GM13977 (cell line): ENCODE measurements around the gene CSNK1G2.

Experiments used
- DNase-seq: peaks from one replicate; pipeline ENCODE4 v3.0.0; 2012; ENCODE audit warnings: low spot score
- CTCF ChIP-seq: IDR thresholded peaks from 2 replicates; pipeline ENCODE4 v1.5.1; 2012; ENCODE audit warnings: mild to moderate bottlenecking, control low read depth; ENCODE audit not compliant: insufficient read depth; ENCODE audit errors: extremely low read depth, missing control alignments
- in situ Hi-C: fragments of 300-500 bp; cut with MboI; formaldehyde crosslinking; loops from one replicate; pipeline ENCODE4 v1.12.0; 2022; ENCODE audit warnings: low sequenced_read_pairs, low pct_unique_long_range_greater_than_20kb, mixed read lengths, inconsistent platforms; ENCODE audit not compliant: unreplicated experiment

The CSNK1G2 gene

GRCh38 chr19:1941146-1942077, at the start of gene CSNK1G2:
Gene CSNK1G2 (plus strand): TSS chr19:1941172. CDS start chr19:1969773, 28,601 bp downstream.
- peak; percentile 60 for TF ChIP-seq CTCF
- in situ Hi-C loops: no loop called here

GRCh38 chr19:1893791-1894190, 47.2 kb upstream of the CSNK1G2 start:
- in situ Hi-C loops: no loop called here

More at GRCh38 chr19:1941146-1942077, at the start of gene CSNK1G2:
- no peak for DNase-seq

GRCh38 chr19:1896508-1896907, 44.5 kb upstream of the CSNK1G2 start:
- TF ChIP-seq CTCF: no peak
- DNase-seq: no peak
- in situ Hi-C loops: no loop called here

More at GRCh38 chr19:1893791-1894190, 47.2 kb upstream of the CSNK1G2 start:
- DNase-seq: no peak
- no peak for TF ChIP-seq CTCF

GRCh38 chr19:1901940-1902404, 39.0 kb upstream of the CSNK1G2 start:
- no peak for TF ChIP-seq CTCF
- DNase-seq: no peak
- in situ Hi-C loops: no loop called here

GRCh38 chr19:1902923-1903322, 38.0 kb upstream of the CSNK1G2 start:
- TF ChIP-seq CTCF: no peak
- in situ Hi-C loops: no loop called here
- DNase-seq: no peak

- no peak for DNase-seq
- no peak for TF ChIP-seq CTCF
- in situ Hi-C loops: no loop called here
These were observed 36.2 kb upstream of the CSNK1G2 start for GRCh38 chr19:1904860-1905109.
